Vagina (tissue), 2 donors: ENCODE results near the gene GGA3.

ENCODE experiments used
- CTCF ChIP-seq, 3 experiments: fragments of 450-650 bp in 2 of 3; fragments of 200-600 bp in 1 of 3; sonication (generic) in 1 of 3; IDR thresholded peaks; one replicate each; pipeline ENCODE4 v1.5.1; 2017 to 2019; ENCODE audit warnings: antibody characterized with exemption in 3 of 3, mild to moderate bottlenecking in 2 of 3, moderate library complexity in 2 of 3
- POLR2A ChIP-seq, 2 donors: fragments of 450-650 bp; IDR thresholded peaks; one replicate each; pipeline ENCODE4 v1.6.1; 2017; ENCODE audit warnings: antibody characterized with exemption in 2 of 2, mild to moderate bottlenecking in 2 of 2, moderate library complexity in 2 of 2

- TF ChIP-seq CTCF (IDR thresholded peaks at IDR 0.05) (no peak), POLR2A (IDR thresholded peaks at IDR 0.05) (no peak)
Observed at GRCh38 chr17:75269844-75270217, 8.4 kb upstream of the GGA3 start.
